A549 treated with ZK216348 at 1 μM for 4 hours (cell line): ENCODE measurements around the gene CHIT1. TPM values are rescaled to one million over a fixed set of nuclear protein-coding genes. Genes with fewer than 3 reads are reported as not detected.

ENCODE experiments used
- total RNA-seq: library from RNA; stranded (reverse); fragments of 200-300 nt; extraction: Qiagen RNA extraction; gene quantifications from 5 replicates; pipeline ENCODE4 v1.2.3, GENCODE V29; 2022; ENCODE audit warnings: low read depth

Gene CHIT1
- not detected in 5 replicates for total RNA-seq

DNA sequence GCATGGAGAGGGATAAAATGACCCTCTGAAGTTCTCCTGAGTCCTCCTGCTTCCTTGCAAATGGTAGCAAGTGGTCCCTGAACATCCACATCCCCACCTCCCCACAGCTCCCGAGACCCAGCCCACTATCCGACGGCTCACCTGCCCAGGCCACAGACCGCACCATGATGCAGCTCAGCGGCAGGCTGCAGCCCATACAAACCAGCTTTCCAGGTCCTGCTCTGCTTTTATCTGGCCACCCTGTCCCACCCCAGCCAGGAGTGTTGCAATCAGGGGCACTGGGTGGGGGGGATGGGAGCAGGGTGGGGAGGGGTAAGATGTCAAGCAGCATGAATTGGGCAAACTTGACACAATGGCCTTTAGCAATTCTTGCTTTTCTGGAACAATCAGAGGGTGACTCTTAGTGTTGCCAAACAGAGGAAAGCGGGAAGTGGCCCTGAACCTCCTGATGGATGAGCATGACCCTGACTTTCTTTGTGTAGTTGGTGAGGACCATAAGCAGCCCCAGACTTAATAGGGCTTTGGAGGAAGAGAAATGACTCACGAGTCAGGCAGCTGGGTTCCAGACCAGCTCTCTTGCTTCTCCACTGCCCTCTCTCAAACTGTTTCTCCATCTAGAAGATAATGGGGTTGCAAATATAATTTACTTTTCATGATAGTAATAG, at the start of gene CHIT1:
TSS of gene CHIT1 (minus strand) at position 203 of the 665 bp plus-strand sequence. CDS start at position 166, 37 bp downstream.

GRCh38 chr1:203186446-203187303, 42.8 kb downstream of the CHIT1 start, which contains the start of gene CHI3L1:
Gene CHI3L1, minus strand, starts transcription at chr1:203186704. Its CDS starts 81 bp downstream, at chr1:203186623.

DNA sequence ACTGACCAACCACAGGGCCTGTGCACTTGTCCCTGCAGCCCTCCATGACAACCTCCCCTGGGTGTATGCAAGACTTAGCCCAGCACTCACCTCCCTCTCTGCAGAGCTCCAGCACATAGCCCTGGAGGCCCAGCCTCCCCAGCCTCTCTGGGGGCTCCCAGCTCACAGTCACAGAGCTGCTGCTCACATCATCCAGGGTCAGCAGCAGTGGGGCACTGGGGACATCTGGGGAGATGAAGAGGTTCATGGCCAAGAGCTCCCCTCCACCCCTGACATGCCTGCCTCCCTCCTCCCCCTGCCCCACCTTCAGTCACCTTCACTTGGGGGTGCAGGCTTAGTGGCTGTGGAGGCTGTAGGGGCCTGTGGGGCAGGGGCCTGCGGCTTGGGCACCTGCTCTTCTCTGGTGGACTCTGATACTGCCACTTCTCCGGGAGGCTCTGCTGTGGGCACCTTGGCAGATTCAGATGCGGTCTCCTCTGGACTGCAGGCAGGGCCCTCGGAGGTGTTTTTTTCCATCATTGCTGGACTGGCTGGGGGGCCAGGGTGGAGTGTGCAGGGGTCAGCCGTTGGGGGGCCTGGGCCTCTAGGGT, 54.1 kb downstream of the CHIT1 start, which contains the start of gene MYBPH:
TSS of gene MYBPH (minus strand) at position 590 of the 590 bp plus-strand sequence. CDS start at position 519, 71 bp downstream.

Other genes starting within 250 kb of the CHIT1 start
- gene TMEM183A, start 222.3 kb downstream of the CHIT1 start, total RNA-seq, result 44.1 to 50.0 TPM (median 47.1 TPM) in 5 replicates
- gene PPFIA4, start 203.2 kb downstream of the CHIT1 start, total RNA-seq, result 0.38 to 1.4 TPM (median 0.64 TPM) in 5 replicates
- not detected in 5 replicates for gene MYOG, start 143.7 kb downstream of the CHIT1 start, total RNA-seq
- 0.27 to 1.6 TPM (median 1.0 TPM) in 5 replicates for gene ADORA1, start 101.9 kb downstream of the CHIT1 start, total RNA-seq
- not detected in 5 replicates for gene MYBPH, start 53.8 kb downstream of the CHIT1 start, total RNA-seq
- 0.18 TPM in 1 of 5 replicates, not detected in the others for gene CHI3L1, start 43.0 kb downstream of the CHIT1 start, total RNA-seq
- gene BTG2, start 75.8 kb upstream of the CHIT1 start, total RNA-seq, result 11.9 to 13.9 TPM (median 13.1 TPM) in 5 replicates
- 0.06 to 0.21 TPM in 2 of 5 replicates, not detected in the others for gene FMOD, start 121.4 kb upstream of the CHIT1 start, total RNA-seq
- not detected in 5 replicates for gene PRELP, start 246.1 kb upstream of the CHIT1 start, total RNA-seq